Stomach smooth muscle (tissue), 2 donors: ENCODE data around the gene LY86.

Source experiments
- H3K27ac ChIP-seq: one replicate; pipeline ENCODE4 v1.7.0; 2013; ENCODE audit warnings: mild to moderate bottlenecking, low read length, inconsistent platforms
- H3K27me3 ChIP-seq, 2 donors: one replicate each; pipeline ENCODE4 v1.7.0; 2013; ENCODE audit warnings: low read length in 2 of 2; ENCODE audit not compliant: insufficient read depth in 2 of 2, control insufficient read depth in 1 of 2
- H3K36me3 ChIP-seq, 2 donors: one replicate each; pipeline ENCODE4 v1.7.0; 2013; ENCODE audit warnings: low read length in 2 of 2; ENCODE audit not compliant: control insufficient read depth in 2 of 2, insufficient read depth in 2 of 2
- H3K4me1 ChIP-seq: one replicate; pipeline ENCODE4 v1.7.0; 2013; ENCODE audit warnings: low read length; ENCODE audit not compliant: control insufficient read depth, insufficient read depth
- H3K4me3 ChIP-seq, 2 donors: one replicate each; pipeline ENCODE4 v1.7.0; 2013; ENCODE audit warnings: low read length in 2 of 2
- H3K9ac ChIP-seq, 2 donors: one replicate each; pipeline ENCODE4 v1.7.0; 2013; ENCODE audit warnings: low read length in 2 of 2, mild to moderate bottlenecking in 1 of 2
- H3K9me3 ChIP-seq, 2 donors: one replicate each; pipeline ENCODE4 v1.7.0; 2013; ENCODE audit warnings: low read length in 2 of 2; ENCODE audit not compliant: control insufficient read depth in 2 of 2
- donor health status: healthy.
- donor health status: Pancreatic carcinoma.

LY86 gene

DNA sequence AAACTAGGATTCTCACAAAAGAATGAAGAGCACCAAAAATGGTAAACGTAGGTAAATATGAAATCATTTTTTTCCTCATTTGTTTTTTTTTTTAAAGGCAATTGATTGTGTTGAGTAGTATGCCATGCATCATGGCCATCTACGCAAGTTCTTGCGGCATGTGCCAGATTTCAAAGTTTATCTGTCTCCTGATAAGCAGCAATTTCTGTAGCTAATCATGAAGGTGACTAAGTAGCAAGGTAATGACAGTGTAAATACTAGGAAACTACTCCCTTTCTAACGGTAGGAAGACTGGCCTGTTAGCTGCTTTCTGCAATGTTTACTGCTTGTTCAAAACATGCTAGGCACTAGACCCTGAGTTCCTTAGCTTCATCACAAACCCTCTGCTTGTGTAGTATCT is 13.4 kb upstream of the LY86 start:
- H3K4me3 ChIP-seq, result no peak overlapping the region
- H3K36me3 ChIP-seq, result no peaks in the 10 kb centered on the region
- H3K9me3 ChIP-seq, result no peaks in the 10 kb centered on the region
- H3K27ac ChIP-seq, result no peak overlapping the region
- no peaks in the 10 kb centered on the region for H3K4me1 ChIP-seq
- no peaks in the 10 kb centered on the region for H3K27me3 ChIP-seq
- no peak overlapping the region for H3K9ac ChIP-seq

DNA sequence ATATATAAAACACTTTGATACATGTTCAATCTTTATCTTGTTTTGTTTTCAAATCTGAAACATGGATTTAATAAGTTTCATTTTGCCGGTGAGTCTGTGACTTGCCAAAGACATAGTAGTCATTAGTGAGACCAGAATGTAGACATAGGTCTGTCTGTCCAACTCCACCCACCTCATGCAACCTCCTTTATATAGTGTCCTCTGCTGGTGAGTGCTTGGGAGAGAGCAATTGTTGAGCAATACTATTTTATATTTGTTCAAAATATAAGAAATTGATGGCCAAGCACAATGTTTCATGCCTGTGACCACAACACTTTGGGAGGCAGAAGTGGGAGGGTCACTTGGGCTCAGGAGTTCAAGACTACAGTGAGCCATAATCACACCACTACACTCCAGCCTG is 10.8 kb upstream of the LY86 start:
- H3K9ac ChIP-seq, result no peak overlapping the region
- no peaks in the 10 kb centered on the region for H3K9me3 ChIP-seq
- no peak overlapping the region for H3K27ac ChIP-seq
- H3K4me1 ChIP-seq, result no peaks in the 10 kb centered on the region
- no peaks in the 10 kb centered on the region for H3K27me3 ChIP-seq
- H3K36me3 ChIP-seq, result no peaks in the 10 kb centered on the region
- H3K4me3 ChIP-seq, result no peak overlapping the region

DNA sequence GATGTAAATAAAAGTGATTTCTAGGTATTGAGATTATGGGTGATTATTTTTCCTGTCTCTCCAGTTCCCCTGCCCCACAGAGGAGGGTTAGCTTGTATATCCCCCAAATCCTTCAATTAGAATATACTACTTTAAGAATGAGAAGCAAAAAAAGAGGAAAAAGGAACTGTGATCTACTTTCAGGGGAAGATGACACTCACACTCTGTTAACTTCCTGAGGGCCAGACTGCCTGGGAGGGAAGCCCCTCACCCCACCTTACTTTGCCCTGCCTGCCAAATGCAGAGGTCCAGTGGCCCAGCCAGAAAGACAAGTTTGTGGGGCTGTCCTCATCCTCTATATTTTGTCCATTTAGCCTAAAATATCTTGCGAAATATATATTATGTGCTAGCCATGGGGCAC is 9.2 kb upstream of the LY86 start:
- no peak overlapping the region for H3K9ac ChIP-seq
- no peaks in the 10 kb centered on the region for H3K9me3 ChIP-seq
- no peak overlapping the region for H3K27ac ChIP-seq
- H3K4me1 ChIP-seq, result no peaks in the 10 kb centered on the region
- H3K4me3 ChIP-seq, result no peak overlapping the region
- H3K27me3 ChIP-seq, result no peaks in the 10 kb centered on the region
- H3K36me3 ChIP-seq, result no peaks in the 10 kb centered on the region

GRCh38 chr6:6580225-6580856 is 8.2 kb upstream of the LY86 start:
- H3K36me3 ChIP-seq, result no peaks in the 10 kb centered on the region
- peaks cover 3% of the 10 kb centered on the region for H3K4me1 ChIP-seq
- no peaks in the 10 kb centered on the region for H3K9me3 ChIP-seq
- H3K9ac ChIP-seq, result no peak overlapping the region
- H3K4me3 ChIP-seq, result no peak overlapping the region
- no peaks in the 10 kb centered on the region for H3K27me3 ChIP-seq
- no peak overlapping the region for H3K27ac ChIP-seq

DNA sequence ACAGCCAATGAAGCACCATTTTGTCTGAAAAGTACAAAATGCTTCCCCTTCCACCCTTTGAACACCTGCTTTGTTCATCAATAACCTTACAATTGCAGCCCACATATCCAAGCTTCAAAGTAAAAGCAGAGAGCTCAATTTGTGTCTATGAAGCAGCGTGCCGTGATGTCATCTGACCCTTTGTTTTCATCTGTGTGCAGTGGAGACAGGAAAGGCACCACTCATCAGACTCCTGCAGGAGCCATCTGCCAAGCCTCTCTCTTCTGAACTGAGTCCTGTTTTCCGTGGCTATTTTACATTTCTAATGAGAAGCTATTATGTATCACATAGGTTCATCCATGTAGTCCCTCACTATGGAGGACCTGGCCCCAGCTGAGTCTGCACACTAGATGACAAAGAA is 7.5 kb upstream of the LY86 start:
- Histone ChIP-seq H3K27ac (no peak overlapping the region), H3K9me3 (no peaks in the 10 kb centered on the region), H3K4me3 (no peak overlapping the region), H3K4me1 (peaks cover 3% of the 10 kb centered on the region), H3K36me3 (no peaks in the 10 kb centered on the region), H3K9ac (no peak overlapping the region), H3K27me3 (no peaks in the 10 kb centered on the region)

DNA sequence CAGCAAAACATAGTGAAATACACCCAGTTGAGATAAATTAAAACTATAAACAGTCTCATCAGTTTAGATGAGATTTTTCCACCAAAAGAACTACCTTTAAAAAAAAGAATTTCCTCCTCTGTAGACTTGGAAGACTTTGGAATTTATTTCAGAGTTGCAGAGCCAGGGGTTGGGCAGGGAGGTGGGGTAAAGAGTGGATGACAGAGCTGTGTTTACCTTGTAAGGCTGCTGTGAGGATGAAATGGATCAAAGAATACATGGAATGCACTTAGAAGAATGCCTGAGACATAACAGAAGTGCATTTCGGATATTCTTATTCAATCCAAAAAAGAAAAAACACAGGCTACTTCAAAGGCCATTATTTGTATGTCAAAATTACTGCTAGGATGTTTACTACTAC is 6.4 kb upstream of the LY86 start:
- Histone ChIP-seq H3K27me3 (no peaks in the 10 kb centered on the region), H3K27ac (no peak overlapping the region), H3K9ac (no peak overlapping the region), H3K4me1 (peaks cover 3% of the 10 kb centered on the region), H3K9me3 (no peaks in the 10 kb centered on the region), H3K4me3 (no peak overlapping the region), H3K36me3 (no peaks in the 10 kb centered on the region)

- H3K27me3 ChIP-seq, result no peaks in the 10 kb centered on the region
- no peak overlapping the region for H3K9ac ChIP-seq
- no peaks in the 10 kb centered on the region for H3K9me3 ChIP-seq
- H3K4me3 ChIP-seq, result no peak overlapping the region
- no peaks in the 10 kb centered on the region for H3K36me3 ChIP-seq
- H3K4me1 ChIP-seq, result peaks cover 3% of the 10 kb centered on the region
- no peak overlapping the region for H3K27ac ChIP-seq
Measured at GRCh38 chr6:6583836-6584235, 4.7 kb upstream of the LY86 start.

DNA sequence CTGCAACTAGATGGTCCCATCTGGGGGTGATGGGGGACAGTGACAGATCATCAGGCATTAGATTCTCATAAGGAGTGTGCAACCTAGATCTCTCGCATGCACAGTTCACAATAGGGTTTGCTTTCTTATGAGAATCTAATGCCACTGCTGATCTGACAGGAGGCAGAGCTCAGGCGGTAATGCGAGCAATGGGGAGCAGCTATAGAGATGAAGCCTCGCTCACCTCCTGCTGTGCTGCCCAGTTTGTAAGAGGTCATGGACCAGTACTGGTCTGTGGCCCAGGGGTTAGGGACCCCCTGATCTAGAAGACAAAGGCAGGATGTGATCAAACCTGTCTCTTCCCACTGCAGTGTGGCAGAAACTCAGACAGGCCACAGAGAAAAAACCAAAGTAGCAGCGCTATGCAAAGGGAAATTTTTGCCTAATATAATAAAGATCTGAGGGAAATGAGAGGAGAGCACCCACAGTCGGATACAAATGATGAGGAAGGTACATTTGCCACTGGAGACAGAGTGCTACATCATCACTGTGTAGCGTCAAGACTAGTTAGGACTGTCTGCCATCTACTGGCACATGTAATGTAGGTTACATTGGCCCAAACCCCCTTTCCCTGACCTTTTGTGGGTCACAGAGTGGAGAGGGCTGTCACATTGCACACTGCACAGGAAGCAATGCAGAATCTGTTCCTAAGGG is 4.1 kb upstream of the LY86 start:
- H3K9me3 ChIP-seq, result no peaks in the 10 kb centered on the region
- H3K36me3 ChIP-seq, result no peaks in the 10 kb centered on the region
- peaks cover 3% of the 10 kb centered on the region for H3K4me1 ChIP-seq
- H3K27ac ChIP-seq, result no peak overlapping the region
- no peak overlapping the region for H3K9ac ChIP-seq
- H3K4me3 ChIP-seq, result no peak overlapping the region
- H3K27me3 ChIP-seq, result no peaks in the 10 kb centered on the region

GRCh38 chr6:6585003-6585311 is 3.6 kb upstream of the LY86 start:
- peaks cover 3% of the 10 kb centered on the region for H3K4me1 ChIP-seq
- H3K27me3 ChIP-seq, result no peaks in the 10 kb centered on the region
- no peak overlapping the region for H3K4me3 ChIP-seq
- no peaks in the 10 kb centered on the region for H3K9me3 ChIP-seq
- H3K27ac ChIP-seq, result no peak overlapping the region
- H3K36me3 ChIP-seq, result no peaks in the 10 kb centered on the region
- H3K9ac ChIP-seq, result no peak overlapping the region

GRCh38 chr6:6586167-6586566 is 2.4 kb upstream of the LY86 start:
- Histone ChIP-seq H3K4me3 (no peak overlapping the region), H3K9ac (no peak overlapping the region), H3K9me3 (no peaks in the 10 kb centered on the region), H3K4me1 (peaks cover 3% of the 10 kb centered on the region), H3K36me3 (no peaks in the 10 kb centered on the region), H3K27me3 (no peaks in the 10 kb centered on the region), H3K27ac (no peak overlapping the region)

DNA sequence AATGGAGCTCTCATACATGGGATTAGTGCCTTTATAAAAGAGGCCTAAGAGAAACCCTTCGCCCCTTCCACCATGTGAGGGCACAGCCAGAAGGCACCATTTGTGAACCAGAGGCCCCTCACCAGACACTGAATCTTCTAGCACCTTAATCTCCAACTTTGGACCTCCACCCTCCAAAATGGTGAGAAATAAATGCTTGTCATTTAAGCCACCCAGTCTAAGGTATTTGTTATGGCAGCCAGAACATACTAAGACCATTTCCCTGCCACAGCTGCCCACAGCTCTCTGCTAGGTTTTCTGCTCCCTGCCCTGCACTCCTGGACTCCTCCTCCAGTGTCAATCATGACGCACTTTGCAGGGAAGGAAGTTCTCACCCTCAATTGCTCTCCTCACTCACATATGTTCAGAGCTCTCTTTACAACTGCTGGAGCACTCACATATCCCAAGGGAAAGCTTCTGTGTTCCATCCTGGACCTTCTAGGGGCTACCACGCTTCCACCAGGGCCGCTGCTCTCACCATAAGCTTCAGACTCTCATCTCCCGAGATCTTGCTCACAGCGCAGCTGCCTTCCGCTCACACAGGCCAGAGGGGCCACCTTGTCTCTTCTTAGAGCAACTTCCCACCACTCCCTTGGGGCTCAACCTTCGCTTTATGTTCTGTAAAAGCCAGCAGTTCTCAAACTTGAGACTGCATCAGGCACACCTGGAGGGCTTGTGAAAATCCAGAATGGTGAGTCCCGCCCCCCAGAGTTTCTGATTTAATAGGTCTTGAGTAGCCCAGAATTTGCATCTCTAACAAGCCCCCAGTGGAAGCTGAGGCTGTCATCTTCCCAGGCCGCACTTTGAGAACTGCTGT is 1.6 kb upstream of the LY86 start:
- H3K9ac ChIP-seq, result no peak overlapping the region
- H3K27ac ChIP-seq, result no peak overlapping the region
- H3K36me3 ChIP-seq, result no peaks in the 10 kb centered on the region
- no peaks in the 10 kb centered on the region for H3K27me3 ChIP-seq
- H3K4me3 ChIP-seq, result no peak overlapping the region
- H3K4me1 ChIP-seq, result peaks cover 3% of the 10 kb centered on the region
- H3K9me3 ChIP-seq, result no peaks in the 10 kb centered on the region
